Gastrocnemius medialis (tissue), 4 donors: ENCODE results near the gene AK2. TPM values are rescaled to one million over a fixed set of nuclear protein-coding genes. Genes with fewer than 3 reads are reported as not detected.

ENCODE experiments used
- ATAC-seq, 2 donors: fragments of 150-250 bp; one replicate each; pipeline ENCODE4 v1.9.1; 2016
- DNase-seq, 2 donors: peaks; one replicate each; pipeline ENCODE4 v3.0.0-alpha.2; 2019
- H3K27ac ChIP-seq, 4 donors: fragments of 200-600 bp; sonication (generic); 1 replicate in 1 of 4; 2 replicates in 3 of 4; pipeline ENCODE4 v1.5.1; 2016 to 2018; ENCODE audit warnings: mild to moderate bottlenecking in 2 of 4, moderate library complexity in 1 of 4
- H3K27me3 ChIP-seq, 3 donors: fragments of 200-600 bp; sonication (generic) in 2 of 3; 1 replicate in 1 of 3; 2 replicates in 2 of 3; pipeline versions ENCODE4 v1.5.1 to v1.6.0; 2016 to 2019; ENCODE audit warnings: mild to moderate bottlenecking in 1 of 3, moderate library complexity in 1 of 3
- H3K36me3 ChIP-seq, 2 donors: fragments of 200-600 bp; sonication (generic) in 1 of 2; one replicate each; pipeline ENCODE4 v1.5.1; 2017 to 2018
- H3K4me1 ChIP-seq, 2 donors: fragments of 200-600 bp; sonication (generic) in 1 of 2; one replicate each; pipeline ENCODE4 v1.5.1; 2016 to 2017; ENCODE audit warnings: mild to moderate bottlenecking in 2 of 2
- H3K4me3 ChIP-seq, 4 donors: fragments of 200-600 bp; sonication (generic) in 3 of 4; 1 replicate in 1 of 4; 2 replicates in 3 of 4; pipeline ENCODE4 v1.5.1; 2016 to 2019; ENCODE audit warnings: mild to moderate bottlenecking in 2 of 4
- H3K9me3 ChIP-seq, 3 donors: fragments of 200-600 bp; sonication (generic) in 2 of 3; 1 replicate in 1 of 3; 2 replicates in 2 of 3; pipeline ENCODE4 v1.5.1; 2016 to 2019
- CTCF ChIP-seq, 5 experiments: fragments of 450-650 bp in 3 of 5; fragments of 200-600 bp in 2 of 5; sonication (generic) in 2 of 5; IDR thresholded peaks in 4 of 5; conservative IDR thresholded peaks in 1 of 5; 1 replicate in 4 of 5; 2 replicates in 1 of 5; pipeline ENCODE4 v1.5.1; 2016 to 2019; ENCODE audit warnings: antibody characterized with exemption in 5 of 5, mild to moderate bottlenecking in 3 of 5, moderate library complexity in 3 of 5
- POLR2A ChIP-seq, 2 donors: fragments of 450-650 bp; IDR thresholded peaks; one replicate each; pipeline ENCODE4 v1.6.1; 2017; ENCODE audit warnings: antibody characterized with exemption in 2 of 2, mild to moderate bottlenecking in 2 of 2, moderate library complexity in 2 of 2
- in situ Hi-C, 4 donors: fragments of 200-750 bp; cut with MboI; loops; one replicate each; pipeline versions ENCODE4 v1.15.0 to v1.8.0; 2017; ENCODE audit warnings: low sequenced_read_pairs in 4 of 4
- intact Hi-C: fragments of 100-400 bp; cut with DNase I; formaldehyde crosslinking; loops from one replicate; pipeline ENCODE4 v1.15.1; 2023; ENCODE audit warnings: low total_unique reads
- total RNA-seq, 4 donors: library from RNA; depleted of rRNA; stranded (reverse); fragments of >200 nt; gene quantifications; one replicate each; pipeline versions ENCODE4 v1.1.0 to v1.2.3, GENCODE V29; 2016

AK2 gene
- total RNA-seq, 4 donors from 2014 or later, result 125 to 261 (median 152) TPM

GRCh38 chr1:33056426-33056825 is 19.7 kb upstream of the AK2 start:
- intact Hi-C loops (no loop called here), in situ Hi-C loops (loop anchor here in 1 of 4 donors (10.0 kb wide), 1 partner anchor 122 kb away; no protein-coding TSS in a partner anchor)
- Histone ChIP-seq H3K4me3 (no peak overlapping the region), H3K36me3 (no peaks in the 10 kb centered on the region), H3K27ac (peak overlapping the region in 3 of 4 donors; percentile 83 to 85 (median 83)), H3K9me3 (no peaks in the 10 kb centered on the region), H3K27me3 (no peaks in the 10 kb centered on the region), H3K4me1 (peaks cover 0 to 14% of the 10 kb centered on the region in 2 donors)
- DNase-seq, result no peak
- TF ChIP-seq CTCF (IDR thresholded peaks at IDR 0.05 in 4 of 5, conservative IDR thresholded peaks at IDR 0.05 in 1 of 5) (no peak), POLR2A (IDR thresholded peaks at IDR 0.05) (no peak)
- ATAC-seq, result no peak

- peak; percentile 70 to 85 (median 74) for TF ChIP-seq CTCF (IDR thresholded peaks at IDR 0.05 in 4 of 5, conservative IDR thresholded peaks at IDR 0.05 in 1 of 5)
- TF ChIP-seq POLR2A (IDR thresholded peaks at IDR 0.05), result no peak
- peak; percentile 92 to 94 for ATAC-seq
- Histone ChIP-seq H3K4me1 (peaks cover 0 to 14% of the 10 kb centered on the region in 2 donors), H3K9me3 (no peaks in the 10 kb centered on the region), H3K27ac (peak overlapping the region; percentile 78 to 85 (median 83)), H3K36me3 (no peaks in the 10 kb centered on the region), H3K4me3 (no peak overlapping the region), H3K27me3 (no peaks in the 10 kb centered on the region)
- in situ Hi-C loops (loop anchor here in 1 of 4 donors (10.0 kb wide), 1 partner anchor 121 kb away; no protein-coding TSS in a partner anchor), intact Hi-C loops (loop anchor here (1.0 to 2.0 kb wide), 4 partner anchors 19 to 122 kb away; partner anchors contain the start of genes AK2, AZIN2 and RNF19B)
- DNase-seq, result peak; percentile 69 to 91
These were observed 18.7 kb upstream of the AK2 start for GRCh38 chr1:33055210-33056008.

- in situ Hi-C loops (loop anchor here in 1 of 4 donors (10.0 kb wide), 1 partner anchor 116 kb away; no protein-coding TSS in a partner anchor), intact Hi-C loops (no loop called here)
- DNase-seq, result no peak
- no peaks in the 10 kb centered on the region for H3K9me3 ChIP-seq
- no peak overlapping the region for H3K27ac ChIP-seq
- H3K36me3 ChIP-seq, result no peaks in the 10 kb centered on the region
- ATAC-seq, result no peak
- no peaks in the 10 kb centered on the region for H3K27me3 ChIP-seq
- H3K4me1 ChIP-seq, result peaks cover 0 to 7% of the 10 kb centered on the region in 2 donors
- no peak overlapping the region for H3K4me3 ChIP-seq
- TF ChIP-seq POLR2A (IDR thresholded peaks at IDR 0.05), result no peak
- TF ChIP-seq CTCF (IDR thresholded peaks at IDR 0.05 in 4 of 5, conservative IDR thresholded peaks at IDR 0.05 in 1 of 5), result no peak
These were observed 13.8 kb upstream of the AK2 start for GRCh38 chr1:33050221-33051076.

- H3K9me3 ChIP-seq, result no peaks in the 10 kb centered on the region
- H3K27ac ChIP-seq, result no peak overlapping the region
- in situ Hi-C loops, result no loop called here
- DNase-seq (no peak), ATAC-seq (no peak)
- no peaks in the 10 kb centered on the region for H3K27me3 ChIP-seq
- no peaks in the 10 kb centered on the region for H3K36me3 ChIP-seq
- no peak overlapping the region for H3K4me3 ChIP-seq
- peaks cover 0 to 4% of the 10 kb centered on the region in 2 donors for H3K4me1 ChIP-seq
- TF ChIP-seq CTCF (IDR thresholded peaks at IDR 0.05 in 4 of 5, conservative IDR thresholded peaks at IDR 0.05 in 1 of 5), result no peak
- intact Hi-C loops, result no loop called here
These were observed 12.7 kb upstream of the AK2 start for GRCh38 chr1:33049371-33049770.
